Stomach (tissue), 9 donors: ENCODE measurements around the gene CLSTN2. TPM values are rescaled to one million over a fixed set of nuclear protein-coding genes. Genes with fewer than 3 reads are reported as not detected.

Source experiments
- DNase-seq, 2 donors: peaks; one replicate each; pipeline versions ENCODE4 v3.0.0 to v3.0.0-alpha.2; 2013 to 2019
- H3K27ac ChIP-seq, 5 donors: fragments of 200-600 bp in 4 of 5; sonication (generic) in 4 of 5; one replicate each; pipeline ENCODE4 v1.5.1; 2013 to 2019; ENCODE audit warnings: mild to moderate bottlenecking in 1 of 5, moderate library complexity in 1 of 5
- H3K27me3 ChIP-seq, 3 donors: fragments of 200-600 bp; sonication (generic); one replicate each; pipeline ENCODE4 v1.5.1; 2017 to 2019; ENCODE audit warnings: mixed run types in 1 of 3
- H3K36me3 ChIP-seq, 4 donors: fragments of 200-600 bp; sonication (generic); 1 replicate in 3 of 4; 2 replicates in 1 of 4; pipeline ENCODE4 v1.5.1; 2016 to 2019
- H3K4me1 ChIP-seq, 4 donors: fragments of 200-600 bp; sonication (generic); one replicate each; pipeline ENCODE4 v1.5.1; 2016 to 2019
- H3K4me3 ChIP-seq, 4 donors: fragments of 200-600 bp; sonication (generic) in 3 of 4; one replicate each; pipeline ENCODE4 v1.5.1; 2016 to 2019; ENCODE audit warnings: mild to moderate bottlenecking in 1 of 4
- H3K9me3 ChIP-seq, 4 donors: fragments of 200-600 bp; sonication (generic); one replicate each; pipeline ENCODE4 v1.5.1; 2016 to 2019
- CTCF ChIP-seq, 7 experiments: fragments of 450-650 bp in 4 of 7; fragments of 200-600 bp in 3 of 7; sonication (generic) in 3 of 7; IDR thresholded peaks; one replicate each; pipeline ENCODE4 v1.5.1; 2016 to 2019; ENCODE audit warnings: antibody characterized with exemption in 7 of 7, control low read depth in 2 of 7, mild to moderate bottlenecking in 1 of 7
- EP300 ChIP-seq: sonication (generic); formaldehyde crosslinking; IDR thresholded peaks from one replicate; pipeline ENCODE4 v1.6.1; 2017; ENCODE audit warnings: antibody characterized with exemption
- POLR2A ChIP-seq, 4 donors: fragments of 450-650 bp; IDR thresholded peaks; one replicate each; pipeline ENCODE4 v1.6.1; 2016; ENCODE audit warnings: antibody characterized with exemption in 4 of 4, control low read depth in 2 of 4, mild to moderate bottlenecking in 1 of 4, moderate library complexity in 1 of 4
- POLR2AphosphoS5 ChIP-seq, 3 donors: sonication (generic); formaldehyde crosslinking; IDR thresholded peaks; one replicate each; pipeline ENCODE4 v1.6.1; 2016; ENCODE audit warnings: antibody characterized with exemption in 3 of 3
- WGBS, 5 donors: extraction: QIAGEN DNeasy Blood & Tissue Kit in 3 of 5; methylation state at CpG; one replicate each; pipeline versions ENCODE4 v1.1.5 to v1.1.7; 2013 to 2018; 5-methylcytosine and 5-hydroxymethylcytosine counted together
- intact Hi-C: fragments of 100-400 bp; cut with DNase I; formaldehyde crosslinking; loops from one replicate; pipeline ENCODE4 v1.15.1; 2023; ENCODE audit warnings: low total_unique reads
- polyA plus RNA-seq, 3 donors: library from polyadenylated mRNA; stranded (reverse); fragments of 200-250 nt; gene quantifications; one replicate each; pipeline ENCODE4 v1.2.3, GENCODE V29; 2013
- total RNA-seq, 5 donors: library from RNA; depleted of rRNA; stranded (reverse); fragments of >200 nt; gene quantifications; one replicate each; pipeline versions ENCODE4 v1.1.0 to v1.2.3, GENCODE V29; 2014 to 2016
- donor health status: healthy with polysubstance abuse.
- donor health status: Bipolar disorder and iron deficiency.
- donor health status: healthy.

Gene CLSTN2
- total and polyA plus RNA-seq, 8 donors: 0.10 to 5.4 (median 1.7) TPM

DNA sequence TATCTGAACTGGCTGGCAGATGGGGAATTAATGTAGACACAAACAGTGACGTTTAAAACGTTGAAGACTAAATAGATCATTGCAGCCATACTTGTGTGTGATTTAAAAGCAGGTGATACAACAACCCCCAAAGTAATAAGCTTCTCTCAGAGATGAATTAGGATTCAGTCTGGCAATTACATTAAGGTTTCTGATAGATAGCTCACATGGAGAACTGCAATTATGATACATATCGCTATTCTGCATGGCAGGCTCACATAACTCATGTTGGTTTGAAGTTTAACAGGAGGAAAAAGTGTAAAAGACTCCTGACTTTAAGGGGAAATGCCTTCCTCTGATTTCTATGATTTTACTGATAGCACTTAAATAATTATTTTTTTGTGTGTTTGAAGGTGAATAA, 196.9 kb downstream of the CLSTN2 start:
- intact Hi-C loops: no loop called here

DNA sequence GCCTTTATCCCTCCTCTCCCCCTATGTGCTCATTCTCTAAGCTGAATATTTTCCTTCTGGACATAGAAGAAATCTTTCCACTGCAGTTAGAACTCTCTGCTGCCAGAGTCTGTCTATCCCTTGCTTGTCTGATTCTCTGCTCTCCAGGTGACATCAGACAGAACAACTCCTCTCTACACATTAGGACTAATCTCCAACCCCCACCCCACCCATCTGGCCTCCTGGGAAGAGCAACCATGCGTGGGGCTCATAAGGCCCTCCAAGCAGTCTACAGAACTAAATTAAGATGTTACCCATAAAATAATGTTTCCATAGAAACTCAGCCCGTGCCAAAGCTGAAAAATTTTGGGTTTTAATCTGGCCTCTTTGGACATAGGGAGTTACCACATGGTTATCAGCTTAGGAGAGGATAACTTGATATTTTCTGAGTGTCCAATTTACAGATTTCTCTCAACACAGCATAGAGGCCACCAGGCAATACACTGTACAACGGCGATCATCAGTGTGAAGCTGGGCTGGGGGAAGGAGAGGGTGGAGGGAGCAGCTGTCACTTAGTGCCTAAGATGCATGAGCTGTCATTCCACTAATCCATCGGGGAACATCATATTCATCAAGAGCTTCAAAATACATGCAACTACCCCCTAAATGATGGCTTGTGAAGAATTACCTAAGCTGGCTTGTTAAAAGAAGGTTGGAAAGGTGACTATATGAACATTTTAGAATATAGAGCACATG, 199.4 kb downstream of the CLSTN2 start:
- intact Hi-C loops: no loop called here
- WGBS, 5 donors: 69 to 84% (median 80%) methylated on average over 5 of the region's 5 CpGs
- no peak for DNase-seq
- no peaks in the 10 kb centered on the region for H3K9me3 ChIP-seq
- TF ChIP-seq EP300 (no peak), POLR2A (IDR thresholded peaks at IDR 0.05) (no peak), POLR2AphosphoS5 (IDR thresholded peaks at IDR 0.05) (no peak), CTCF (IDR thresholded peaks at IDR 0.05) (no peak)
- H3K27ac ChIP-seq: no peak overlapping the region
- H3K4me3 ChIP-seq: no peak overlapping the region
- H3K36me3 ChIP-seq: no peaks in the 10 kb centered on the region
- no peaks in the 10 kb centered on the region for H3K4me1 ChIP-seq
- H3K27me3 ChIP-seq: peaks cover 0 to 7% (median 0%) of the 10 kb centered on the region in 3 donors

More for the DNA sequence above, 196.9 kb downstream of the CLSTN2 start:
- Histone ChIP-seq H3K4me1 (no peaks in the 10 kb centered on the region), H3K9me3 (no peaks in the 10 kb centered on the region), H3K27me3 (peaks cover 0 to 3% (median 0%) of the 10 kb centered on the region in 3 donors), H3K4me3 (no peak overlapping the region), H3K27ac (no peak overlapping the region), H3K36me3 (no peaks in the 10 kb centered on the region)
- TF ChIP-seq POLR2A (IDR thresholded peaks at IDR 0.05): no peak
- no peak for TF ChIP-seq EP300
- no peak for TF ChIP-seq POLR2AphosphoS5 (IDR thresholded peaks at IDR 0.05)
- no peak for TF ChIP-seq CTCF (IDR thresholded peaks at IDR 0.05)
- 38 to 64% (median 52%) methylated on average over 3 of the region's 3 CpGs for WGBS, 5 donors
- no peak for DNase-seq

DNA sequence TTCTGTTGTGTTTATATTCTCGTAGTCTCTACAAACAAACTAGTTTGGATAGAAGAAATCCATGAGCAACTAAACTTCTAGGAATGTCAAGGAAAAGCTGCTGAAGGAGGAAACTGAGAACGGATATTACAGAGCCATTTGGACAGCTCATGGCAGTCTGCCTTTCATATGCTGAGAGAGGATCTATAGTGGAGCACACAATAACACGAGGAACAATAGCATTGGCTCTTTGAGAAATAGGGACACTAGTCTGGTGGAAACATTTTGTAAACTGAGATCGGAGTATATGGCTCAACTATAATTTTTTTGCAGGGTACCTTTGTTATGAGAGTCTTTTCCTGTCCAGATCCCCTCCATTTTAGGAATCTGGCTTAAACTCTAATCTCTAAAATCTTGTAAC, 200.5 kb downstream of the CLSTN2 start:
- TF ChIP-seq EP300: no peak
- no peak for TF ChIP-seq POLR2AphosphoS5 (IDR thresholded peaks at IDR 0.05)
- TF ChIP-seq POLR2A (IDR thresholded peaks at IDR 0.05): no peak
- no peak for DNase-seq
- H3K4me1 ChIP-seq: no peaks in the 10 kb centered on the region
- H3K4me3 ChIP-seq: no peak overlapping the region
- WGBS, 5 donors: 36 to 47% (median 37%) methylated on average over 4 of the region's 4 CpGs
- no peak overlapping the region for H3K27ac ChIP-seq
- intact Hi-C loops: no loop called here
- H3K27me3 ChIP-seq: peaks cover 0 to 7% (median 0%) of the 10 kb centered on the region in 3 donors
- no peaks in the 10 kb centered on the region for H3K36me3 ChIP-seq
- H3K9me3 ChIP-seq: no peaks in the 10 kb centered on the region

- WGBS, 5 donors: 75 to 85% (median 79%) methylated on average over 5 of the region's 5 CpGs
- Histone ChIP-seq H3K36me3 (no peaks in the 10 kb centered on the region), H3K4me1 (no peaks in the 10 kb centered on the region), H3K9me3 (no peaks in the 10 kb centered on the region), H3K4me3 (no peak overlapping the region), H3K27me3 (no peaks in the 10 kb centered on the region), H3K27ac (no peak overlapping the region)
- intact Hi-C loops: no loop called here
- TF ChIP-seq POLR2A (IDR thresholded peaks at IDR 0.05): no peak
- no peak for TF ChIP-seq POLR2AphosphoS5 (IDR thresholded peaks at IDR 0.05)
- no peak for TF ChIP-seq EP300
- TF ChIP-seq CTCF (IDR thresholded peaks at IDR 0.05): no peak
- no peak for DNase-seq
Observed at GRCh38 chr3:140143367-140144069, 208.5 kb downstream of the CLSTN2 start.
